ENCODE data around the gene HPD.

- no peak for TF ChIP-seq CTCF (IDR thresholded peaks at IDR 0.05)
- no peak for TF ChIP-seq POLR2A (IDR thresholded peaks at IDR 0.05)
- TF ChIP-seq EP300 (IDR thresholded peaks at IDR 0.05) = no peak
These were observed 40.9 kb upstream of the HPD start for GRCh38 chr12:121899590-121899989.
